Sigmoid colon (tissue), 4 donors: ENCODE results near the gene RNF217.

Experiments
- CTCF ChIP-seq, 4 experiments: fragments of 450-650 bp in 3 of 4; fragments of 200-600 bp in 1 of 4; IDR thresholded peaks; one replicate each; pipeline ENCODE4 v1.5.1; 2016 to 2019; ENCODE audit warnings: antibody characterized with exemption in 4 of 4, mild to moderate bottlenecking in 3 of 4, moderate library complexity in 2 of 4
- EP300 ChIP-seq, 4 donors: sonication (generic); formaldehyde crosslinking; IDR thresholded peaks; one replicate each; pipeline ENCODE4 v1.6.1; 2017; ENCODE audit warnings: antibody characterized with exemption in 4 of 4
- POLR2A ChIP-seq, 2 donors: fragments of 450-650 bp; IDR thresholded peaks; one replicate each; pipeline ENCODE4 v1.6.1; 2016; ENCODE audit warnings: antibody characterized with exemption in 2 of 2, mild to moderate bottlenecking in 2 of 2, moderate library complexity in 2 of 2
- POLR2AphosphoS5 ChIP-seq, 4 donors: sonication (generic); formaldehyde crosslinking; IDR thresholded peaks; one replicate each; pipeline ENCODE4 v1.6.1; 2017; ENCODE audit warnings: antibody characterized with exemption in 4 of 4

DNA sequence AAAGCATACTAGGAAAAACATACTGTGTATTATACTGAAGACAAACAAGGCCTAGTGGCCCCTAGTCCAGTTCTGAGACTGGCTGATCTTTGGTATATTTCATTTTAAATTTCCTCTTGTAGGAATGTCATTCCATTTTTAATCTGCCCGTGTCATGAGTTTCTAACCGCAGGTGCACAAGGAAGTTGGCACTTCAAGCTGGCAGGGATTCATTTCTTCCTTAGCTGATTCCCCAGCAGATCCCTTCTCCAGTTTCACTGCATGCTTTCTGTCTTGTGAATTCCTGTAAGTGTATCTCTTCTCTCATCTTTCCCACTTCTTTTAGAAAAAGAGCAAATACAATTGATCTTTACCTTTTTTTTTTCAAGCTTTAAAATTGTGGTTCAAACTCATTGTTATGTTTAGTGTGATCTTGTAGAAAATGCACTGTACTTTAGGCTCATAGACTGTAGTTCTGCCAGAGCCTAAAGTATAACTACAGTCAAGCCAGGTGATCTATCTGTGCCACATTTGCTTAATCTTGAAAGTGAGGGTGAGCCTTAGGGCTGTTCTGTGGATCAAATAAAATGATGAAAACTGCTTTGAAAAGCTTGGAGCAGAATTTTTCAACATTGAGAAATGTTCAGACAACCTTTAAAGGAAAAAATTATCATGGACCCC, 37.0 kb downstream of the RNF217 start:
- no peak for TF ChIP-seq CTCF (IDR thresholded peaks at IDR 0.05)
- no peak for TF ChIP-seq EP300 (IDR thresholded peaks at IDR 0.05)
- TF ChIP-seq POLR2AphosphoS5 (IDR thresholded peaks at IDR 0.05) = no peak
- TF ChIP-seq POLR2A (IDR thresholded peaks at IDR 0.05) = no peak
